Measurements from ENCODE around the gene FSIP1. TPM values are rescaled to one million over a fixed set of nuclear protein-coding genes. Genes with fewer than 3 reads are reported as not detected.

Gene FSIP1
- total RNA-seq, 4 donors from 2014 or later, result 1.9 to 8.6 (median 5.6) TPM; not detected in 1

DNA sequence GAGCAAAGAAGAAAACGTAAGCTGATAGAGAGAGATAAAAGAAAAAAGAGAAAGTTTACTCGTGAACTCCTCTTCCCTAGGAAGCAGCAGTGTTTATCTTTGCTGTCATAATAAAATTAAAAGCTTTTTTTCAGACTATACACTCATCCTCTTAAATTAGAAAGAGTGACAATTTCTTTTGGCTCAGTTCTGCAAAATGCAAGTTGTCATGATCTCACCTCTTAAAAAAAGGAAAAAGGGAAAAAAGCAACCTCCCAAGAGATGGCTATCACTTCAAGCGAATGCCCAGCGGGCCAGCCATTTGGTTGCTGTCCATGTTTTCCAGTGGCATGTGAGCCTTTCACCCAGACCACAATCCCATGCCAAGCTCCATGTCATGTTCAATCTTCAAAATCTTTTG is 208.8 kb downstream of the FSIP1 start:
- TF ChIP-seq POLR2A (IDR thresholded peaks at IDR 0.05) (no peak), EP300 (IDR thresholded peaks at IDR 0.05; ENCODE audit: low read depth) (no peak), POLR2AphosphoS5 (IDR thresholded peaks at IDR 0.05) (no peak)
- TF ChIP-seq, protein P1, sequence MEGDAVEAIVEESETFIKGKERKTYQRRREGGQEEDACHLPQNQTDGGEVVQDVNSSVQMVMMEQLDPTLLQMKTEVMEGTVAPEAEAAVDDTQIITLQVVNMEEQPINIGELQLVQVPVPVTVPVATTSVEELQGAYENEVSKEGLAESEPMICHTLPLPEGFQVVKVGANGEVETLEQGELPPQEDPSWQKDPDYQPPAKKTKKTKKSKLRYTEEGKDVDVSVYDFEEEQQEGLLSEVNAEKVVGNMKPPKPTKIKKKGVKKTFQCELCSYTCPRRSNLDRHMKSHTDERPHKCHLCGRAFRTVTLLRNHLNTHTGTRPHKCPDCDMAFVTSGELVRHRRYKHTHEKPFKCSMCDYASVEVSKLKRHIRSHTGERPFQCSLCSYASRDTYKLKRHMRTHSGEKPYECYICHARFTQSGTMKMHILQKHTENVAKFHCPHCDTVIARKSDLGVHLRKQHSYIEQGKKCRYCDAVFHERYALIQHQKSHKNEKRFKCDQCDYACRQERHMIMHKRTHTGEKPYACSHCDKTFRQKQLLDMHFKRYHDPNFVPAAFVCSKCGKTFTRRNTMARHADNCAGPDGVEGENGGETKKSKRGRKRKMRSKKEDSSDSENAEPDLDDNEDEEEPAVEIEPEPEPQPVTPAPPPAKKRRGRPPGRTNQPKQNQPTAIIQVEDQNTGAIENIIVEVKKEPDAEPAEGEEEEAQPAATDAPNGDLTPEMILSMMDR (IDR thresholded peaks at IDR 0.05), result no peak
- Histone ChIP-seq H3K27me3 (no peaks in the 10 kb centered on the region), H3K4me1 (peaks cover 0 to 19% (median 8%) of the 10 kb centered on the region in 4 donors), H3K9me3 (no peaks in the 10 kb centered on the region), H3K36me3 (no peaks in the 10 kb centered on the region), H3K4me3 (no peak overlapping the region), H3K27ac (peak overlapping the region in 1 of 4 donors; percentile 10)
- in situ Hi-C loops (cut with MboI; ENCODE audit: low pct_ligation_motif_present in 1 of 4, low pct_unique_long_range_greater_than_20kb in 1 of 4, low sequenced_read_pairs in 3 of 4), result loop anchor here in 3 of 4 donors (10.0 to 25.0 kb wide), 5 partner anchors 259 to 759 kb away; no protein-coding TSS in a partner anchor
- WGBS, 2 donors (ENCODE audit: low coverage in 1 of 2), result 62 to 69% methylated on average over 3 to 4 of the region's 4 CpGs
- DNase-seq, result no peak
- intact Hi-C loops (cut with DNase I; ENCODE audit: low total_unique reads), result no loop called here

DNA sequence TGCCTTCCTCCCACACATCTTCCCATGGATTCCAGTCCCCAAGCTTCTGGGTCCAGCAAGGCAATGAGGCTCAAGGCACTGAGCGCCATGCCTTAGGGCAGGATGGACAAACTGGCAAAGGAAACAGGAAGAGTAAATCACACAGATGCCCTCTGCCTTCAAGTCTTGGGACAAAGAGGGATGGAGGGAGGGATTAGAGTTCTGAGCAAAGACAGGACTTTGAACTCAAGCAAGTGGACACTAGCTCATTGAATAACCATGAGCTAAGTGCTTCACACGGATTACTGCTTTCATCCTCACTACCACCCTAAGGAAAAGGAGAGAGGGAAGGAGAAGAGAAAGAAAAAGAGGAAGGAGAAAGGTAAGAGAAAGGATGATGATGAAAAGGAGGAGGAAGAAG is 209.4 kb downstream of the FSIP1 start:
- H3K4me3 ChIP-seq, result no peak overlapping the region
- H3K9me3 ChIP-seq, result no peaks in the 10 kb centered on the region
- no peak for DNase-seq
- no peak overlapping the region for H3K27ac ChIP-seq
- TF ChIP-seq POLR2A (IDR thresholded peaks at IDR 0.05) (no peak), POLR2AphosphoS5 (IDR thresholded peaks at IDR 0.05) (no peak), EP300 (IDR thresholded peaks at IDR 0.05; ENCODE audit: low read depth) (no peak)
- TF ChIP-seq, protein P1 (IDR thresholded peaks at IDR 0.05), result no peak
- no peaks in the 10 kb centered on the region for H3K36me3 ChIP-seq
- WGBS, 2 donors (ENCODE audit: low coverage in 1 of 2), result 33 to 80% methylated on average over 1 to 2 of the region's 2 CpGs
- intact Hi-C loops (cut with DNase I; ENCODE audit: low total_unique reads), result no loop called here
- H3K27me3 ChIP-seq, result no peaks in the 10 kb centered on the region
- H3K4me1 ChIP-seq, result peaks cover 0 to 17% (median 6%) of the 10 kb centered on the region in 4 donors
- in situ Hi-C loops (cut with MboI; ENCODE audit: low pct_ligation_motif_present in 1 of 4, low pct_unique_long_range_greater_than_20kb in 1 of 4, low sequenced_read_pairs in 3 of 4), result loop anchor here in 3 of 4 donors (10.0 to 25.0 kb wide), 5 partner anchors 258 to 758 kb away; no protein-coding TSS in a partner anchor

DNA sequence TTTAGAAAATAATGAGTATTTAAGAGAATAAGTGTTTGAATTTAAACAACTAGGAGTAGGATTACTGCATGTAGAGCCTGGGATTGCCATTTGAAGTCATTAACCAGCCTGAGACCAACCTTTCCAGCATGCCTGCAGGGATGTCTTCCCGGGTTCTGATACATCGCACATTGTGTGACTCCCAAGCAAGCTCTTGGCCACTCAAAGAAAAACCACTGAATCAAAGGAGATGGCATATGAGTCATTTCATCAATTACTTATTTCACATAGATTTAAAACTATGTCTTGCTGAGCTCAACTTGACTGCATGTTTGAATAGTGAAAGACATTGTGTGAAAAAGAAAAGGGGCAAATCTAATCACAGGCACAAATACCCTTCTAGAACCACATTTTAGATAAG is 216.8 kb downstream of the FSIP1 start:
- no peak for DNase-seq
- no peaks in the 10 kb centered on the region for H3K4me1 ChIP-seq
- TF ChIP-seq, protein P1 (IDR thresholded peaks at IDR 0.05), result no peak
- TF ChIP-seq EP300 (IDR thresholded peaks at IDR 0.05; ENCODE audit: low read depth) (no peak), POLR2AphosphoS5 (IDR thresholded peaks at IDR 0.05) (no peak), POLR2A (IDR thresholded peaks at IDR 0.05) (no peak)
- no peak overlapping the region for H3K4me3 ChIP-seq
- no peaks in the 10 kb centered on the region for H3K9me3 ChIP-seq
- H3K27ac ChIP-seq, result no peak overlapping the region
- 94 to 100% methylated on average over 2 of the region's 2 CpGs for WGBS, 2 donors (ENCODE audit: low coverage in 1 of 2)
- no peaks in the 10 kb centered on the region for H3K36me3 ChIP-seq
- intact Hi-C loops (cut with DNase I; ENCODE audit: low total_unique reads), result no loop called here
- H3K27me3 ChIP-seq, result no peaks in the 10 kb centered on the region
- in situ Hi-C loops (cut with MboI; ENCODE audit: low pct_ligation_motif_present in 1 of 4, low pct_unique_long_range_greater_than_20kb in 1 of 4, low sequenced_read_pairs in 3 of 4), result loop anchor here in 2 of 4 donors (5.0 to 25.0 kb wide), 2 partner anchors 379 to 404 kb away; no protein-coding TSS in a partner anchor

DNA sequence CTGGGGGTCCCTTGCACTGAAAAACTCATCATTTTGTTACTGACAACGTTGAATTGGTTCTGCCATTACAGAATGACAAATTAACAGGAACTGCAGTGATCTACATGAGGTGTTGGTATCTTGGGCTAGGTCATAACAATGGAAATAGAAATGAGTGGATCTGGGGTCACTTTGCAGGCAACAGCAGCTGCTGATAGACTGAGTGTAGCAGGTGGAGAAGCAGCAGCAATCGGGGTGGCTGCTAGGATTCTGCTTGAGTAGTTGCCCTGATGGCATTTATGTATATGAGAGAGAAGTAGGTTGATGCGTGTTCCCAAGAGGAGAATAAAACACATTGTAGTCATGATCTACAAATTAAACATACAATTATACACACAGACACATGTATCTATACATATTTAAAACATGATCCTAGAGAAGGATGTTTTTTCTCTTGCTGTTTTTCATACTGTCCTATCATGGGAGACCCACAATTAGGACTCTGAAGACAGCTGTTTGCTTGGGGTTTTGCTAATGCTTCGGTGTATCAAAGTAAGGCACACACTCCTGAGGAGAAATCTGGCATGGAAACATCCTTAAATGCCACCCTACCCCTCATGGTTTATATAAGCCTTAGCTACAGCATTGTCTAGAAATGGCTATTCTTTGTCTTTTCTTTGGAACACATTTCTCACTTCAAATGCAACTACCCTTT is 217.5 kb downstream of the FSIP1 start:
- in situ Hi-C loops (cut with MboI; ENCODE audit: low pct_ligation_motif_present in 1 of 4, low pct_unique_long_range_greater_than_20kb in 1 of 4, low sequenced_read_pairs in 3 of 4), result loop anchor here in 2 of 4 donors (5.0 to 25.0 kb wide), 2 partner anchors 378 to 403 kb away; no protein-coding TSS in a partner anchor
- WGBS, 2 donors (ENCODE audit: low coverage in 1 of 2), result 83% methylated on average over 2 to 4 of the region's 4 CpGs
- Histone ChIP-seq H3K27ac (no peak overlapping the region), H3K27me3 (no peaks in the 10 kb centered on the region), H3K4me3 (no peak overlapping the region), H3K4me1 (no peaks in the 10 kb centered on the region), H3K36me3 (no peaks in the 10 kb centered on the region), H3K9me3 (no peaks in the 10 kb centered on the region)
- no peak for TF ChIP-seq POLR2A (IDR thresholded peaks at IDR 0.05)
- TF ChIP-seq, protein P1 (IDR thresholded peaks at IDR 0.05), result no peak
- no peak for TF ChIP-seq POLR2AphosphoS5 (IDR thresholded peaks at IDR 0.05)
- no peak for TF ChIP-seq EP300 (IDR thresholded peaks at IDR 0.05; ENCODE audit: low read depth)
- intact Hi-C loops (cut with DNase I; ENCODE audit: low total_unique reads), result no loop called here
- no peak for DNase-seq
